ENCODE data around the gene STEAP1B. TPM values are rescaled to one million over a fixed set of nuclear protein-coding genes. Genes with fewer than 3 reads are reported as not detected.
A peak's percentile ranks its signal among the peaks of the same experiment; 100 is the strongest.

The STEAP1B gene
- total RNA-seq, 6 experiments from 2014 or later, result 36.6 to 101 (median 92.6) TPM

DNA sequence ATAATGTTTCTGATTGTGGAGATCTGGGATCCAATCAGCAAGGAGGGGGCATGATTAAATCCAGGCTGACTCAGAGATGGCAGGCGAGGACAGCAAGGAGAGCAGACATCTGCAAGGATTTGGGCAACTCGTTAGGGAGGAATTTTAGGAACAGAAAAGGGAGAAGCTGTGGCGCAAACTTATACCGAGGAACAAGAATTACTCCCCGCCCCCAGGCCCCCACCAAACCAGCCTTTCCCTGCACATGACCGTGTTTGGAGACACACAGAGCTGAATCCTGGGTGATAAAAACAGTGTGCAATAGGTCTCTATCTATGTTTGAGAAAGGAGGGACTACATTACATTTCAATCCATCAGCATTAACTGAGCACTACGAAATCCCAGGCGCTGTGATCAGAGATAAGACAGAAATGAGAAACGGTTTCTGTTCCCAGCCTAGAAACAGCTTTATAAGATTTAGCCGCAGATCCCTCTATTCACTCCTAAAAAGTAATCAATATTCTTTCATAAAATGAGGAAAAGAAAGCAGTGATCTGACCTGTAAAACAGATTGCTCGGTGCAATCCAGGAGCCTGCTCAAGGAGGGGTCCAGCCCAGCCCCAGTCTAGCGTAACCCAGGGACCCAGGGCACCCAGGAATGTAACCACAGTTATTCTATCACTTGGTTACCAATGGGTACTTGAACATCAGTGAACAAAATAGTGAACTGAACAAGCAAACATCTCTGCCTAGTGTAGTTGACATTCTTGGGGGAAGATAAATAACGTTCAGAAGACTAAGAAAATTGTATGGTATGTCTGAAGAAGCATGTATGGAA, 105.9 kb downstream of the STEAP1B start:
- H3K27ac Mint-ChIP-seq, result peak overlapping the region; percentile 18; the same call in 1 of the 2 replicates
- peaks cover 37% of the 10 kb centered on the region for H3K4me1 Mint-ChIP-seq (ENCODE audit: low read depth)
- peak; percentile 12 for DNase-seq
- H3K27me3 Mint-ChIP-seq (ENCODE audit: insufficient read depth), result peaks cover 6% of the 10 kb centered on the region
- no peaks in the 10 kb centered on the region for H3K36me3 Mint-ChIP-seq (ENCODE audit: low read depth)
- H3K4me3 Mint-ChIP-seq, result peak overlapping the region; percentile 29; the same call in 1 of the 2 replicates
- TF ChIP-seq, protein P1, sequence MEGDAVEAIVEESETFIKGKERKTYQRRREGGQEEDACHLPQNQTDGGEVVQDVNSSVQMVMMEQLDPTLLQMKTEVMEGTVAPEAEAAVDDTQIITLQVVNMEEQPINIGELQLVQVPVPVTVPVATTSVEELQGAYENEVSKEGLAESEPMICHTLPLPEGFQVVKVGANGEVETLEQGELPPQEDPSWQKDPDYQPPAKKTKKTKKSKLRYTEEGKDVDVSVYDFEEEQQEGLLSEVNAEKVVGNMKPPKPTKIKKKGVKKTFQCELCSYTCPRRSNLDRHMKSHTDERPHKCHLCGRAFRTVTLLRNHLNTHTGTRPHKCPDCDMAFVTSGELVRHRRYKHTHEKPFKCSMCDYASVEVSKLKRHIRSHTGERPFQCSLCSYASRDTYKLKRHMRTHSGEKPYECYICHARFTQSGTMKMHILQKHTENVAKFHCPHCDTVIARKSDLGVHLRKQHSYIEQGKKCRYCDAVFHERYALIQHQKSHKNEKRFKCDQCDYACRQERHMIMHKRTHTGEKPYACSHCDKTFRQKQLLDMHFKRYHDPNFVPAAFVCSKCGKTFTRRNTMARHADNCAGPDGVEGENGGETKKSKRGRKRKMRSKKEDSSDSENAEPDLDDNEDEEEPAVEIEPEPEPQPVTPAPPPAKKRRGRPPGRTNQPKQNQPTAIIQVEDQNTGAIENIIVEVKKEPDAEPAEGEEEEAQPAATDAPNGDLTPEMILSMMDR (IDR thresholded peaks at IDR 0.05), result no peak
- no peaks in the 10 kb centered on the region for H3K9me3 Mint-ChIP-seq

DNA sequence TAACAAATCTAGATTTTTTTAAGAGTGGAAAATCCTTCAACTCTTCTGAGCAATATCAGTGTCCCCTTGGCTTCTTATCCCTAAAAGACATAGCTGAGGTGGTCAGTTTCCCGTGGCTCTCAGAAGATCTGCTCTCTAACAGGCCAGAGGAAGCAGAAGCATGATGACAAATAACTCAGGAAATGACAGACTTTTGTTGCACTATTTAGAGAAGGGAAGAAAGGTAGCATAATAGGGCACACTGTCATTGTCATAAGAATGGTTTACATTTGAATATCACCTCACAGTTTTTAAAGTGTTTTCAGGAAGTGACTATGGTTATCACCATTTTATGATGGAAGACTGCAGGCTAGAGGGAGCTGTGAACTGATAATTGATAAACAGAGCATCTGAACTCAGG, 109.5 kb downstream of the STEAP1B start:
- H3K36me3 Mint-ChIP-seq (ENCODE audit: low read depth), result no peaks in the 10 kb centered on the region
- H3K27me3 Mint-ChIP-seq (ENCODE audit: insufficient read depth), result peaks cover 3% of the 10 kb centered on the region
- peaks cover 32% of the 10 kb centered on the region for H3K4me1 Mint-ChIP-seq (ENCODE audit: low read depth)
- no peaks in the 10 kb centered on the region for H3K9me3 Mint-ChIP-seq
- H3K4me3 Mint-ChIP-seq, result no peak overlapping the region
- no peak overlapping the region for H3K27ac Mint-ChIP-seq
- DNase-seq, result no peak
- TF ChIP-seq, protein P1 (IDR thresholded peaks at IDR 0.05), result no peak

DNA sequence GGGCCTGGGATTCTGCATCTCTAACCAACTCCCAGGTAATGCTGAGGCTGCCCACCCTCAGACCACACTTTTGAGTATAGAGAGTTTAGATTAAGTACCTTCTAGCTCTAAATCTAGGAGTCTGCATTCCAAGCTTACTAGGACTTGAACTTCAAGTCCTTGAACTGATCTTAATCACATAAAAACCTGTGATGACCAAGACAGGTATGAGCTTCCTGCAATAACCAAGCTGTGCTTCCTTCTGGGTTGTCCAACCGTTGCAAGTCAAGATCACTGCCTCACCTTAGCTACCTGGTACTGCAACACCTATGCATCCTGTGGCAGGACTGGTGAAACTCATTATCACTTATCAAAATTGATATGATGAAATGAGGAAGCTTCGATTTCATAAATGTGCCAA, 110.1 kb downstream of the STEAP1B start:
- Mint-ChIP-seq H3K27ac (no peak overlapping the region), H3K36me3 (ENCODE audit: low read depth) (no peaks in the 10 kb centered on the region), H3K4me3 (no peak overlapping the region), H3K27me3 (ENCODE audit: insufficient read depth) (peaks cover 3% of the 10 kb centered on the region), H3K4me1 (ENCODE audit: low read depth) (peaks cover 32% of the 10 kb centered on the region), H3K9me3 (no peaks in the 10 kb centered on the region)
- DNase-seq, result no peak
- TF ChIP-seq, protein P1 (IDR thresholded peaks at IDR 0.05), result no peak

DNA sequence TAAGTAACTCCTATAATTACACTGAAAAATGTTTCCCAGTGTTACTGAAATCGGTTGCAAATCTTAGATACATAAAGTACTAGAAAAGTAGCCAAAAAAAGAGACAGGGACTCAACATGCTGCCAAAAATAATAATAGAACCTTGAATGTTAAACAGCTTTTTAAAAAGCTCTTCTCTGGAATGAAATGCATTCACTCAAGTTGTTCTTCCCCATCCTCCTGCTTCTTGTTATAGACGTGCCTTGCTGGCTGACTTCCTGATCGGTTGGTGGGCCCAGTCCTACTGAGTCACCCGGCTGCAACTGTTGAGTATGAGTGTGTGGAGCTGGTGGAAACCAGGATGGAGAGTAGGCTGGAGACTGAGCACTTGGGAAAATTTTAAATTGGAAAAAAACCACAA, 112.4 kb downstream of the STEAP1B start:
- H3K4me3 Mint-ChIP-seq, result no peak overlapping the region
- peak; percentile 35 for DNase-seq

DNA sequence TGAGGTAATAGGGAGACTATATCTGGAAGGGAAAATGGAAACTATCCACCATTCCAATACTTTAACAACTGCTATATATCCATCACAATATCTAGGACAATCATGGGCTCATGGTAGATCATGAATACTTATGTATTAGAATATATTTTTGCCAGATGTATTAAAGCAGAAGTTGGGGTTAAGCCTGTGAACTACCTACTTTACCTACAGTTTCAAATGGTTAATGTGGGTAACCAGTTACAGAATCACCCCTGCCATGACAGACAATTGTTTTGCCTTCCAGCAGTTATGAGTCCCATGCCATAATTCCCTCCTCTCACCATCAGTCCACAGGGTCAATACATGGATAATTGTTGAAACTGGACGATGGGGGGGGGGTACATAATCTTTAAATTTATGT, 113.1 kb downstream of the STEAP1B start:
- Mint-ChIP-seq H3K4me3 (no peak overlapping the region), H3K36me3 (ENCODE audit: low read depth) (no peaks in the 10 kb centered on the region), H3K4me1 (ENCODE audit: low read depth) (peaks cover 16% of the 10 kb centered on the region), H3K27me3 (ENCODE audit: insufficient read depth) (no peaks in the 10 kb centered on the region; the same call in none of the 2 replicates), H3K27ac (no peak overlapping the region), H3K9me3 (no peaks in the 10 kb centered on the region)
- DNase-seq, result no peak
- TF ChIP-seq, protein P1 (IDR thresholded peaks at IDR 0.05), result no peak

More for the DNA sequence above, 112.4 kb downstream of the STEAP1B start:
- Mint-ChIP-seq H3K27me3 (ENCODE audit: insufficient read depth) (no peaks in the 10 kb centered on the region; the same call in none of the 2 replicates), H3K36me3 (ENCODE audit: low read depth) (no peaks in the 10 kb centered on the region), H3K4me1 (ENCODE audit: low read depth) (peaks cover 16% of the 10 kb centered on the region), H3K27ac (no peak overlapping the region; the same call in 1 of the 2 replicates), H3K9me3 (no peaks in the 10 kb centered on the region)
- TF ChIP-seq, protein P1 (IDR thresholded peaks at IDR 0.05), result no peak
